Upper lobe of left lung (tissue), 6 donors: Measurements from ENCODE around the gene CDH2. TPM values are rescaled to one million over a fixed set of nuclear protein-coding genes. Genes with fewer than 3 reads are reported as not detected.

Source experiments
- ATAC-seq, 2 donors: fragments of 200-7000 bp; cut with Tn5 transposase; one replicate each; pipeline ENCODE4 v1.9.1; 2022; ENCODE audit warnings: mild to moderate bottlenecking in 2 of 2, moderate library complexity in 2 of 2; ENCODE audit not compliant: low FRiP score in 2 of 2
- DNase-seq, 2 donors: peaks; one replicate each; pipeline ENCODE4 v3.0.0-alpha.2; 2019 to 2020
- H3K27ac ChIP-seq, 4 donors: fragments of 200-600 bp; sonication (generic); one replicate each; pipeline ENCODE4 v1.5.1; 2016 to 2019
- H3K27me3 ChIP-seq, 4 donors: fragments of 200-600 bp; sonication (generic); one replicate each; pipeline ENCODE4 v1.5.1; 2017 to 2019
- H3K36me3 ChIP-seq, 4 donors: fragments of 200-600 bp; sonication (generic); one replicate each; pipeline ENCODE4 v1.5.1; 2016 to 2019
- H3K4me1 ChIP-seq, 4 donors: fragments of 200-600 bp; sonication (generic); one replicate each; pipeline ENCODE4 v1.5.1; 2018 to 2019
- H3K4me3 ChIP-seq, 4 donors: fragments of 200-600 bp; sonication (generic); one replicate each; pipeline ENCODE4 v1.5.1; 2017 to 2019; ENCODE audit warnings: mild to moderate bottlenecking in 2 of 4, moderate library complexity in 1 of 4
- H3K9me3 ChIP-seq, 4 donors: fragments of 200-600 bp; sonication (generic); one replicate each; pipeline ENCODE4 v1.5.1; 2018 to 2019
- CTCF ChIP-seq, 6 experiments: fragments of 450-650 bp in 4 of 6; fragments of 200-600 bp in 2 of 6; sonication (generic) in 2 of 6; IDR thresholded peaks; one replicate each; pipeline ENCODE4 v1.5.1; 2016 to 2019; ENCODE audit warnings: antibody characterized with exemption in 6 of 6
- EP300 ChIP-seq, 4 donors: sonication (generic); formaldehyde crosslinking; IDR thresholded peaks; one replicate each; pipeline ENCODE4 v1.5.1; 2017; ENCODE audit warnings: antibody characterized with exemption in 4 of 4, control low read depth in 2 of 4
- POLR2A ChIP-seq, 4 donors: fragments of 450-650 bp; IDR thresholded peaks; one replicate each; pipeline ENCODE4 v1.5.1; 2016 to 2017; ENCODE audit warnings: antibody characterized with exemption in 4 of 4, mild to moderate bottlenecking in 2 of 4
- POLR2AphosphoS5 ChIP-seq, 2 donors: sonication (generic); formaldehyde crosslinking; IDR thresholded peaks; one replicate each; pipeline ENCODE4 v1.5.1; 2017; ENCODE audit warnings: antibody characterized with exemption in 2 of 2
- WGBS, 2 donors: methylation state at CpG; one replicate each; pipeline ENCODE4 v1.1.5; 2017 to 2018; 5-methylcytosine and 5-hydroxymethylcytosine counted together
- total RNA-seq, 6 donors: library from RNA; depleted of rRNA in 4 of 6; stranded (reverse); fragments of >200 nt in 4 of 6; gene quantifications; one replicate each; pipeline versions ENCODE4 v1.1.0 to v1.2.1, GENCODE V29; 2016 to 2021
- donor health status: DM: no; HTN: no; CAD: no; lungs with moderate emphysema.
- donor health status: DM: no; HTN: yes; CAD: no; lungs with severe emphysema.

CDH2 gene
- total RNA-seq, 6 donors from 2014 or later: 0.20 to 2.3 (median 0.75) TPM; not detected in 2

- no peak for TF ChIP-seq POLR2AphosphoS5 (IDR thresholded peaks at IDR 0.05)
- no peak for TF ChIP-seq CTCF (IDR thresholded peaks at IDR 0.05)
- TF ChIP-seq POLR2A (IDR thresholded peaks at IDR 0.05): no peak
- no peak for TF ChIP-seq EP300 (IDR thresholded peaks at IDR 0.05)
- Histone ChIP-seq H3K27me3 (no peaks in the 10 kb centered on the region), H3K4me3 (no peak overlapping the region), H3K4me1 (no peaks in the 10 kb centered on the region), H3K9me3 (no peaks in the 10 kb centered on the region), H3K36me3 (no peaks in the 10 kb centered on the region), H3K27ac (no peak overlapping the region)
- DNase-seq (no peak), ATAC-seq (no peak)
- 64 to 78% methylated on average over 3 of the region's 3 CpGs for WGBS, 2 donors
These were observed 180.1 kb downstream of the CDH2 start for GRCh38 chr18:27996801-27997272.

- no peak overlapping the region for H3K27ac ChIP-seq
- 94 to 95% methylated on average over 6 of the region's 6 CpGs for WGBS, 2 donors
- ATAC-seq: no peak
- no peaks in the 10 kb centered on the region for H3K4me1 ChIP-seq
- H3K4me3 ChIP-seq: no peak overlapping the region
- DNase-seq: no peak
- H3K9me3 ChIP-seq: no peaks in the 10 kb centered on the region
- H3K27me3 ChIP-seq: no peaks in the 10 kb centered on the region
- no peaks in the 10 kb centered on the region for H3K36me3 ChIP-seq
- TF ChIP-seq CTCF (IDR thresholded peaks at IDR 0.05): no peak
- TF ChIP-seq POLR2A (IDR thresholded peaks at IDR 0.05): no peak
- no peak for TF ChIP-seq POLR2AphosphoS5 (IDR thresholded peaks at IDR 0.05)
- TF ChIP-seq EP300 (IDR thresholded peaks at IDR 0.05): no peak
These were observed 181.0 kb downstream of the CDH2 start for GRCh38 chr18:27995770-27996502.

GRCh38 chr18:27994571-27994970 is 182.4 kb downstream of the CDH2 start:
- H3K27ac ChIP-seq: no peak overlapping the region
- no peaks in the 10 kb centered on the region for H3K9me3 ChIP-seq
- TF ChIP-seq POLR2AphosphoS5 (IDR thresholded peaks at IDR 0.05) (no peak), POLR2A (IDR thresholded peaks at IDR 0.05) (no peak), CTCF (IDR thresholded peaks at IDR 0.05) (no peak), EP300 (IDR thresholded peaks at IDR 0.05) (no peak)
- H3K4me1 ChIP-seq: no peaks in the 10 kb centered on the region
- no peak overlapping the region for H3K4me3 ChIP-seq
- no peaks in the 10 kb centered on the region for H3K36me3 ChIP-seq
- H3K27me3 ChIP-seq: no peaks in the 10 kb centered on the region
- DNase-seq (no peak), ATAC-seq (no peak)
- WGBS, 2 donors: 54 to 61% methylated on average over 3 of the region's 3 CpGs

- TF ChIP-seq POLR2A (IDR thresholded peaks at IDR 0.05): no peak
- TF ChIP-seq CTCF (IDR thresholded peaks at IDR 0.05): no peak
- TF ChIP-seq EP300 (IDR thresholded peaks at IDR 0.05): no peak
- TF ChIP-seq POLR2AphosphoS5 (IDR thresholded peaks at IDR 0.05): no peak
- no peak overlapping the region for H3K4me3 ChIP-seq
- no peak overlapping the region for H3K27ac ChIP-seq
- DNase-seq (no peak), ATAC-seq (no peak)
- no peaks in the 10 kb centered on the region for H3K9me3 ChIP-seq
- H3K27me3 ChIP-seq: no peaks in the 10 kb centered on the region
- H3K36me3 ChIP-seq: no peaks in the 10 kb centered on the region
- WGBS, 2 donors: 89 to 91% methylated on average over 2 of the region's 2 CpGs
- H3K4me1 ChIP-seq: no peaks in the 10 kb centered on the region
These were observed 185.5 kb downstream of the CDH2 start for GRCh38 chr18:27991391-27991790.

GRCh38 chr18:27985832-27986231 is 191.1 kb downstream of the CDH2 start:
- Histone ChIP-seq H3K36me3 (no peaks in the 10 kb centered on the region), H3K27ac (no peak overlapping the region), H3K27me3 (no peaks in the 10 kb centered on the region), H3K9me3 (no peaks in the 10 kb centered on the region), H3K4me3 (no peak overlapping the region), H3K4me1 (no peaks in the 10 kb centered on the region)
- 88 to 92% methylated on average over 7 of the region's 7 CpGs for WGBS, 2 donors
- TF ChIP-seq EP300 (IDR thresholded peaks at IDR 0.05) (no peak), POLR2AphosphoS5 (IDR thresholded peaks at IDR 0.05) (no peak), POLR2A (IDR thresholded peaks at IDR 0.05) (no peak), CTCF (IDR thresholded peaks at IDR 0.05) (no peak)
- DNase-seq (no peak), ATAC-seq (no peak)
